Mucosa of descending colon (tissue), 3 donors: ENCODE data around the gene TMEM82. TPM values are rescaled to one million over a fixed set of nuclear protein-coding genes. Genes with fewer than 3 reads are reported as not detected.

Experiments
- ATAC-seq: fragments of 200-7000 bp; cut with Tn5 transposase; one replicate; pipeline ENCODE4 v1.9.1; 2020; ENCODE audit warnings: mild to moderate bottlenecking, moderate library complexity
- DNase-seq, 3 donors: peaks; one replicate each; pipeline ENCODE4 v3.0.0-alpha.2; 2020
- H3K36me3 ChIP-seq: fragments of 200-600 bp; one replicate; pipeline ENCODE4 v1.8.0; 2021; ENCODE audit warnings: low read depth, mild to moderate bottlenecking
- H3K4me1 ChIP-seq: fragments of 200-600 bp; one replicate; pipeline ENCODE4 v1.8.0; 2021; ENCODE audit warnings: low read depth, mild to moderate bottlenecking
- H3K4me3 ChIP-seq: fragments of 200-600 bp; one replicate; pipeline ENCODE4 v1.8.0; 2021; ENCODE audit warnings: mild to moderate bottlenecking
- H3K9me3 ChIP-seq: fragments of 200-600 bp; one replicate; pipeline ENCODE4 v1.8.0; 2021; ENCODE audit warnings: mild to moderate bottlenecking
- CTCF ChIP-seq: fragments of 200-600 bp; IDR thresholded peaks from one replicate; pipeline ENCODE4 v1.8.0; 2022; ENCODE audit warnings: antibody characterized with exemption, mild to moderate bottlenecking
- intact Hi-C, 2 donors: fragments of 100-400 bp; cut with DNase I in 1 of 2; cut with micrococcal nuclease in 1 of 2; formaldehyde crosslinking; loops; one replicate each; pipeline versions ENCODE4 v1.11.0 to v1.11.1; 2022; cut with DNase I, micrococcal nuclease
- total RNA-seq, 3 donors: library from RNA; stranded (reverse); fragmentation: NEBNext Ultra II Directional in 2 of 3; extraction: Animal tissue kit (Norgen Biotek cat#: 25700) in 2 of 3; gene quantifications; one replicate each; pipeline versions ENCODE4 v1.2.1 to v1.2.4, GENCODE V29; 2021 to 2023
- donor health status: DM: no; HTN: no; CAD: no; lungs with moderate emphysema.
- donor health status: DM: no; HTN: no; CAD: no.
- donor health status: DM: no; HTN: yes; CAD: no.

Gene TMEM82
- total RNA-seq, 3 donors from 2014 or later: 8.0 to 19.7 (median 16.8) TPM

- ATAC-seq (no peak), DNase-seq (no peak)
- H3K9me3 ChIP-seq: no peaks in the 10 kb centered on the region
- intact Hi-C loops: no loop called here
- peaks cover 7% of the 10 kb centered on the region for H3K36me3 ChIP-seq
- H3K4me1 ChIP-seq: peaks cover 10% of the 10 kb centered on the region
- H3K4me3 ChIP-seq: no peak overlapping the region
- no peak for TF ChIP-seq CTCF
Measured at GRCh38 chr1:15730936-15731335, 11.4 kb upstream of the TMEM82 start.

- no peak for TF ChIP-seq CTCF
- Histone ChIP-seq H3K36me3 (peaks cover 7% of the 10 kb centered on the region), H3K4me1 (peaks cover 15% of the 10 kb centered on the region), H3K9me3 (no peaks in the 10 kb centered on the region), H3K4me3 (no peak overlapping the region)
- intact Hi-C loops: no loop called here
- no peak for DNase-seq
- no peak for ATAC-seq
Measured at GRCh38 chr1:15731735-15732685, 10.3 kb upstream of the TMEM82 start.

- ATAC-seq (no peak), DNase-seq (no peak)
- no peak overlapping the region for H3K4me3 ChIP-seq
- H3K4me1 ChIP-seq: peaks cover 22% of the 10 kb centered on the region
- TF ChIP-seq CTCF: no peak
- no peaks in the 10 kb centered on the region for H3K9me3 ChIP-seq
- intact Hi-C loops: no loop called here
- H3K36me3 ChIP-seq: no peaks in the 10 kb centered on the region
Measured at GRCh38 chr1:15732686-15733081, 9.6 kb upstream of the TMEM82 start.

GRCh38 chr1:15733218-15733725 lies 9.0 kb upstream of the TMEM82 start:
- Histone ChIP-seq H3K36me3 (no peaks in the 10 kb centered on the region), H3K4me3 (no peak overlapping the region), H3K9me3 (no peaks in the 10 kb centered on the region), H3K4me1 (peaks cover 26% of the 10 kb centered on the region)
- no peak for DNase-seq
- ATAC-seq: no peak
- no peak for TF ChIP-seq CTCF
- intact Hi-C loops: no loop called here

- H3K4me3 ChIP-seq: no peak overlapping the region
- DNase-seq: no peak
- intact Hi-C loops: no loop called here
- no peaks in the 10 kb centered on the region for H3K36me3 ChIP-seq
- H3K4me1 ChIP-seq: peaks cover 29% of the 10 kb centered on the region
- no peaks in the 10 kb centered on the region for H3K9me3 ChIP-seq
- ATAC-seq: no peak
- no peak for TF ChIP-seq CTCF
Measured at GRCh38 chr1:15733726-15734226, 8.5 kb upstream of the TMEM82 start.
